T1000 (cell line): Measurements from ENCODE around the gene FAM151B.
A peak's percentile ranks its signal among the peaks of the same experiment; 100 is the strongest.

Source experiments
- DNase-seq: peaks from one replicate; lab custom pipeline; 2025; ENCODE audit warnings: mixed read lengths; lab: John Stamatoyannopoulos, UW

FAM151B gene

DNA sequence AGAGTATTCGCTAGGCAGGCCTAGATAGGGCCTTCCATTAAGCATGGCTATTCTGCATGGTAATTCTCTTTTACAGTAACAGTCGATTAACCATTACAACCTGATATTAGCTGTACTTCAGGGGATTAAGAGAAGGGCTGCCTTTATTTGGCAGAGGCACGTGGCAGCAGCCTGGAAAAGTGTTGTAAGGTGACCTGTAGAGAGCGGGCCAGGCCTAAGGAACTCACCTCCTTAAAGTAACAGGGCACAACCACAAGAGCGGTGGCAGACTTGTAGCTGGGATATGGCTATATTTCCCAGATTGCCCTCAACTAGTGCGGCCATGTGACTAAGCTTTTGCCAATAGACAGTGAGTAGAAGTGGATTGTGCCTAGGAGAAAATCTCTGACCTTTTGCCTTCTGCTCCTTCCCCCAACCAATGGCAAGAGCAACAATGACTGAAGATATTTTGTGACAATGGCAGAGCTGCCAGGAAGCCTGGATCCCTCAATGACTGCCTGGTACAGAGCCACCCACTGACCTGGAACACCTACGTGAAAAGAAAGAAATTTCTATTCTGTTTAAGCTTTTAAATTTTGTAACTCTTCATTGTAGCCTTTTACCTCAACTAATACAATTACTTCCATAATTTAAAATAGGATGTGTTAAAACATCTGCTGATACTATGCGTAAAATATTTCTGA lies 101.1 kb downstream of the FAM151B start:
- DNase-seq = no peak

GRCh38 chr5:80590766-80591165 lies 102.9 kb downstream of the FAM151B start:
- no peak for DNase-seq

DNA sequence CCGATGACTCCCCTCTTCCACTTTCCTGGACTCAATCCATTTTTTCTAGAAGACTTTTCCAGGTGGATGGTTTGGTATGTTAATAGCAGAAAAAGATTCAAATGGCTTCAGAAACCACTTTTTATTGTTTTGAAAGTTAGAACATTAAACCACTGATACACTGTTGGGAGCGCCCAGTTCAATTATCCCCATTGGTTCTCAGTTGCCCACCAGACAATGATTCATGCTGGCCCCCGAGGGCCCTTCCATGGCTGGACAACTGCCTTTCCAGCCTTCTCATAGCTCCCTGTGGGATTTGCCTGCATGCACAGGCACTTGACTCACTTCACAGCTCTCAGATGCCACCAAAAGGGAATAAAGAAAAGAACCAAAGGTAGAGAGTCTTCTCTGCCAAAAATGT lies 103.5 kb downstream of the FAM151B start:
- DNase-seq = peak; percentile 73

- no peak for DNase-seq
These were observed 104.2 kb downstream of the FAM151B start for GRCh38 chr5:80592105-80592504.
